MM.1S (cell line): Measurements from ENCODE around the gene SCIN.

ENCODE experiments used
- DNase-seq: peaks from one replicate; pipeline ENCODE4 v3.0.0-alpha.2; 2015
- H2AFZ ChIP-seq: fragments of 300-600 bp; sonication (generic); 2 replicates; pipeline ENCODE4 v1.6.0; 2016; ENCODE audit warnings: antibody characterized with exemption, low read length
- H3F3A ChIP-seq: fragments of 300-600 bp; sonication (generic); 2 replicates; pipeline ENCODE4 v1.6.1; 2016; ENCODE audit warnings: mild to moderate bottlenecking, antibody characterized with exemption, low read length, moderate library complexity, mixed read lengths; ENCODE audit not compliant: insufficient read depth
- H3K27ac ChIP-seq: fragments of 300-600 bp; sonication (generic); 2 replicates; pipeline ENCODE4 v1.5.1; 2016; ENCODE audit warnings: mild to moderate bottlenecking, low read length
- H3K27me3 ChIP-seq: fragments of 300-600 bp; sonication (generic); replicated peaks from 2 replicates; pipeline ENCODE4 v1.6.0; 2016; ENCODE audit warnings: low read length; ENCODE audit not compliant: insufficient read depth
- H3K36me3 ChIP-seq: fragments of 300-600 bp; sonication (generic); replicated peaks from 2 replicates; pipeline ENCODE4 v1.6.1; 2016; ENCODE audit warnings: mild to moderate bottlenecking, low read length, mixed read lengths; ENCODE audit not compliant: insufficient read depth
- H3K4me1 ChIP-seq: fragments of 300-600 bp; sonication (generic); 2 replicates; pipeline ENCODE4 v1.6.1; 2016; ENCODE audit warnings: low read length, mixed read lengths
- H3K4me2 ChIP-seq: fragments of 300-600 bp; sonication (generic); 2 replicates; pipeline ENCODE4 v1.6.0; 2016; ENCODE audit warnings: low read depth, low read length
- H3K4me3 ChIP-seq: fragments of 300-600 bp; sonication (generic); 2 replicates; pipeline ENCODE4 v1.5.1; 2016; ENCODE audit warnings: low read length, mixed read lengths
- H3K79me2 ChIP-seq: fragments of 300-600 bp; sonication (generic); 2 replicates; pipeline ENCODE4 v1.6.1; 2016; ENCODE audit warnings: mixed run types, low read length, mixed read lengths
- H3K9ac ChIP-seq: fragments of 300-600 bp; sonication (generic); 2 replicates; pipeline ENCODE4 v1.6.1; 2016; ENCODE audit warnings: low read length, mixed read lengths
- H3K9me2 ChIP-seq: fragments of 300-600 bp; sonication (generic); replicated peaks from 2 replicates; pipeline ENCODE4 v1.6.1; 2016; ENCODE audit warnings: mild to moderate bottlenecking, low read length, mixed read lengths; ENCODE audit not compliant: insufficient read depth
- H3K9me3 ChIP-seq: fragments of 300-600 bp; sonication (generic); replicated peaks from 2 replicates; pipeline ENCODE4 v1.6.1; 2016; ENCODE audit warnings: mild to moderate bottlenecking, low read length, mixed read lengths; ENCODE audit not compliant: insufficient read depth
- H4K20me1 ChIP-seq: fragments of 300-600 bp; sonication (generic); 2 replicates; pipeline ENCODE4 v1.6.1; 2016; ENCODE audit warnings: mild to moderate bottlenecking, low read length, moderate library complexity, mixed read lengths; ENCODE audit not compliant: insufficient read depth
- CTCF ChIP-seq: fragments of 300-600 bp; sonication (generic); IDR thresholded peaks from 2 replicates; pipeline ENCODE4 v1.5.1; 2016; ENCODE audit warnings: antibody characterized with exemption, low read length, mixed read lengths
- EZH2 ChIP-seq: fragments of 300-600 bp; sonication (generic); optimal IDR thresholded peaks from 2 replicates; pipeline ENCODE3; 2017; ENCODE audit warnings: low read depth, mild to moderate bottlenecking, antibody characterized with exemption, low read length, mixed read lengths
- EZH2phosphoT487 ChIP-seq: fragments of 300-600 bp; sonication (generic); IDR thresholded peaks from 2 replicates; pipeline ENCODE4 v1.6.1; 2018; ENCODE audit warnings: antibody characterized with exemption, low read length

SCIN gene

GRCh38 chr7:12647364-12648219 lies 77.1 kb downstream of the SCIN start:
- Histone ChIP-seq H3K36me3 (no peaks in the 10 kb centered on the region), H3K4me1 (no peaks in the 10 kb centered on the region), H3K79me2 (no peaks in the 10 kb centered on the region), H3K27me3 (no peaks in the 10 kb centered on the region), H3K4me2 (no peak overlapping the region), H3K9me3 (no peaks in the 10 kb centered on the region), H3K9ac (no peak overlapping the region), H4K20me1 (no peaks in the 10 kb centered on the region), H2AFZ (no peak overlapping the region), H3K9me2 (no peaks in the 10 kb centered on the region), H3F3A (no peaks in the 10 kb centered on the region), H3K4me3 (no peak overlapping the region), H3K27ac (no peak overlapping the region)
- DNase-seq: no peak
- no peak for TF ChIP-seq CTCF
- TF ChIP-seq EZH2phosphoT487: no peak
- TF ChIP-seq EZH2: no peak

GRCh38 chr7:12648704-12649261 lies 78.3 kb downstream of the SCIN start:
- Histone ChIP-seq H3K79me2 (no peaks in the 10 kb centered on the region), H3K4me2 (no peak overlapping the region), H3K27me3 (no peaks in the 10 kb centered on the region), H2AFZ (no peak overlapping the region), H3K4me3 (no peak overlapping the region), H3K9me2 (no peaks in the 10 kb centered on the region), H3F3A (no peaks in the 10 kb centered on the region), H3K9me3 (no peaks in the 10 kb centered on the region), H3K27ac (no peak overlapping the region), H3K36me3 (no peaks in the 10 kb centered on the region), H3K4me1 (no peaks in the 10 kb centered on the region), H4K20me1 (no peaks in the 10 kb centered on the region), H3K9ac (no peak overlapping the region)
- DNase-seq: no peak
- no peak for TF ChIP-seq EZH2phosphoT487
- no peak for TF ChIP-seq EZH2
- TF ChIP-seq CTCF: no peak

GRCh38 chr7:12649348-12649747 lies 78.8 kb downstream of the SCIN start:
- Histone ChIP-seq H3K9me3 (no peaks in the 10 kb centered on the region), H3K4me3 (no peak overlapping the region), H3K36me3 (no peaks in the 10 kb centered on the region), H3K27ac (no peak overlapping the region), H2AFZ (no peak overlapping the region), H3K4me2 (no peak overlapping the region), H3K27me3 (no peaks in the 10 kb centered on the region), H3K9me2 (no peaks in the 10 kb centered on the region), H3K9ac (no peak overlapping the region), H3F3A (no peaks in the 10 kb centered on the region), H3K4me1 (no peaks in the 10 kb centered on the region), H4K20me1 (no peaks in the 10 kb centered on the region), H3K79me2 (no peaks in the 10 kb centered on the region)
- no peak for DNase-seq
- TF ChIP-seq CTCF: no peak
- no peak for TF ChIP-seq EZH2
- TF ChIP-seq EZH2phosphoT487: no peak
